NCI-H526 (cell line): ENCODE measurements around the gene ZBTB43.

ENCODE experiments used
- DNase-seq, 2 experiments: peaks; one replicate each; lab custom pipeline; 2025; lab: John Stamatoyannopoulos, UW

Gene ZBTB43

DNA sequence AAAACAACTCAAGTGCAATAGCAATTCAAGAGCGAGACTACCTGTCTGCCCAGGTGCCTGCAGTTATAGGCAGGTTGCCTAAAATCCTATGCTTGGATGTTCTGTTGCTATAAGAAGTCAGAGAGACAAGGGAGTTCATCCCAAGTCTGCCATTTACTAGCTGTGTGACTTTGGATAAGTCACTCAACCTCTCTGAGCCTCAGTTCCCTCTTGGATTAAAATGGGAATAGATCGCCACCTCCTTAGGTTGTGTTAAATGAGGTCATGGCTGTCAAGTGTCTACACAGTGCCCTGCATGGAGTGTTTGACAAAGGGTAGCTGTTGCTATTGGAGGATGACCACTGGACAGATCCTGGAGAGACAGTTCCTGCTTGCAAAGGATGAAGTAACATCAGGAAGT lies 54.3 kb downstream of the ZBTB43 start:
- no peak for DNase-seq

DNA sequence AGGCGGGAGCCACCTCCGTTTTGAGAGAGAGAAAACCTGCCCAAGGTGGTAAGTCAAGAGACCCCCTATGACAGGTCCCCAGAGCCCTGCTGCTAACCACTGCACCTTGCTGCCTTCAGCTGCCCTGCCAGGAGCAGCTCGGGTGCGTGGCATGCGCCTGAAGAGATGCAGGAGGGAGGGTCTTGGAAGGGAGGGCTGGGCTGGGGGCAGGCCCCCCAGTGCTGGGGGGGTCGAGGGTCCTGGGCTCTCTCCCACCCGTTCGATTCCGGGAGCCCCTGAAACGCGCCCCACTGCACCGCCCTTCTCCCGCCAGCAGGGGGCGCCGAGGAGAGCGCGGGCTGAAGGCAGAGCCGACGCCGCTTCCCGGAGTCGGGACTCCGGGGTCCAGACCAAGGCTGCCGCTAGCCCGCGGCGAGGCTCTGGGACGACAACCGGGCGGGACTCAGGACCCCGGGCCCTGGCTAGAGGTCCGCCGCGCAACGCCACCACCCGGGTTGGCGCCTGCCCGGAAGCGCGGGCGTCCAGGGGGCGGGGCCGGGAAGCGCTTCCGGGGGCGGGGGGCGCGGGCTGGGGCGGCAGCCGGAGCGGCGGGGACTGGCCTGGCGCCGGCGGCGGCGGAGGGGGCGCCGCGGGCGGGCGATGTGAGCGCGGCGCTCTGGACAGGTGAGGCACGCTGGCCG lies 55.4 kb downstream of the ZBTB43 start, which contains the start of gene ZBTB34:
Gene ZBTB34 (plus strand): TSS at position 563 of the 680 bp plus-strand sequence. CDS start 18,761 bp downstream, outside the sequence.
- DNase-seq: peak in 1 of 2 experiments; percentile 68

DNA sequence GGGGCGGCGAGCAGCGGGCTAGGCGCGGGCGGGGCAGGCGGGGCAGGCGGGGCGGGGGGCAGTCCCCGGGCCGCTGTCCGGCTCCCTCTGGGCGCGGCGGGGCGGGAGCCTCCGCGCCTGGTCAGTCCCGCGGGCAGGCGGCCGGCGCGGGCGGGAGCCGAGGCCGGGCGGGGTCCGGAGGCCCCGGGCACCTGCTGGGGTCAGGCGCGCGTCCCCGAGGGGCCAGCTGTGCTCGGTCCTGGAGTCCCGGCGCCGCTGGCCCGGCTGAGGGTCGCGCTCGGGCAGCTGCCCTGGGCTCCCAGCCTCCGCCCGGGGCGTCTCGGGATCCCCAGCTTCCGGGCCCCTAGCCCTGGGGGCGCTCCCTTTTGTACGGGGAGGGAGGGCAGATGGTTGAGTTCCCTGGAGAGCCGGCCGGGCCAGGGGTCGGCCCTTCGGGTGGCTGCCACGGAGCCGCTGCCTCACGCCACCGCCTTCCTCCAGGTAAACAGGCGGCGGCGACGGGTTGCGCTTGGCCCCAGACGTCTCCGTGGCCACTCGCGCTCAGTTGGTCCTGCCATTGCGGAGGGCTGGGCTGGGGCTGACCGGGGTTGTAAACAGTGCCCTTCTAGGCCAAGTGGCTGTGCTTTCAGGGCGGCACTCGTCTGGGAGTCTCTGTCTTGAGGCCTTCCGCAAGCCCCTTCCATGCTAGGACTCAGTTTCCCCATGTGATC lies 56.1 kb downstream of the ZBTB43 start:
- DNase-seq: peak in 1 of 2 experiments; percentile 19

DNA sequence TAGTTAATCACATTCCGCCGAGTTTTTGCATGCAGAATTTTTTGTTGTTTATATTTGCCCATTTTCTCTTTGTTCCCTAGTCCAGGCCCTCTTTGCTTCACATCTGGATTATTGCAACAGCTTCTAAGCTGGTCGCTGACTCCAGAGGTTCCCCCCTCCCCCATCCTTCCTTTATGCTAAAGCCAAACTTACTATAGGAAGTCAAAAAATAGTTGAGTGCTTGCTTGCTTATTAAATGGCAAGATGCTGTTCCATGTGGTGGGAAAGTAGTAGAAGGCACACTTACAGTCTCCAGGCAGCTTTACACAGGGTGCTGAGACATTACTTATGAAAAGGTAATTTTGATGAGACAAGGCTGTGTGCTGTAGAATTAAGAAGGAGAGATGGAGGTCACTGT lies 56.9 kb downstream of the ZBTB43 start:
- DNase-seq: no peak

DNA sequence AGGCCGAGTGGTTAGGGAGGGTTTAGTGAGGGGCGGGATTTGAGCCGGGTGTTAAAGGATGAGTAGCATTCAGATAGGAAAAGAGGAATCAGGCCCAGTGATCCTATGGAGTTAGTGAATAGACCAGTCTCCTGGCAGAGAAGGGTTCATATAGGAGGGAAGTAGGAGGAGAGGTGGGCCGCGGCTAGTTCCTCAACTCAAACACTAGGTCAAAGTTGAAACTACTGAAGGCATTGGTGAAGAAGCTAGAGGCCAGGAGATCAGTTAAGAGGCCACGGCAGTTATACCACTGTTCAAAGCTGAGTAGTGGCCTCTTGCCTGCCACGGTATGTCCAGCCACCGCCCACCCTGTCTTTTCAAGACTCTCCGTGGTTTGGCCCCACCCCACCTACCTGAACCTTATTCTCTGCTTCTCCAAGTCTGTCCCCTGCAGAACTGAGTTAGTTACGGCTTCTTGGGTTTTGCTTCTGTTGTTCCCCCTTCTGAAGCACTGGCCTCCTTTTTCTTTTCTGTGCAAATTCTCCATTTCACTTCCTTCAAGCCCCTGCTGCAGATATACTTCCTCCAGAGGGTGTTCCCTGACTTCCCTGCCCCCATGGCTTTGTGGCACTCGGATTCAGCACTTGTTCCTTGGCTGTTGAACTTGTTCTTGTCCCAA lies 57.4 kb downstream of the ZBTB43 start:
- DNase-seq: no peak

DNA sequence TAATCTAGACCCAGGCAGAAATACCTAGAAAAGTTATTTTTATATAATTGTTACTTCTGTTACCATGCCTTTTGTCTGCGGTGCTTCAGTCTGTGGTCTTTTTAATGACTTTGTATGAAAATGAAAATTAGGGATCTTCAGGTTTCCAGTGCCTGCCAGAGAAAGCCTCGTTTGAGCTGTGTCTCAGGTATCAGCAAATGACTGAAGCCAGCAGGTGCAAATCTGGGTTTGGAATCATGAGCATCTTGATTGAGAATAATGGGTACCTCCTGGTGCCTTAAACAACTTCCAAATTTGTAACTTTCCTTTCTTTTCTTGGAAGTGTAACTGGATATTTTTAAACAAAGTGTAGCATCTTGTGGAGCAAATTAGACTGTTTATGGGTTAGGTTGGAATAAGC lies 59.9 kb downstream of the ZBTB43 start:
- no peak for DNase-seq

DNA sequence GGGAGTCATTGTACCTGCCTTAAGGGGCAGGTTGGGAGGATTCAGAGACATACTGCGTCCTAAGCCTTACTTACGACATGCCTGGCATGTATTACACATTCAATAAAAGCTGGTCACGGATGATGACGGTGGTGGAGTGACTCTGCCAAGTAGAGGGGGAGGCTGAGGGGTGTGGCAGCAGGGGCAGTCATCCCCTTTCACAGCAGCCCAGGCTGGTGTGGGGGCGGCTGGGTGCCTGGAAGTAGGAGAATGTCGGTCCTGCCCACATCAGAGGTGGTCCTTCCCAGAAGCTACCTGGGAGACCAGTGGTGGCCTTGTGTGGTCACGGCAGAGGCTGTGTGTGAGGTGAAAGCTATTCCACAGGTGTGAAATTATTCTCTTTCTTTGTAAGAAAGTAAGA lies 64.5 kb downstream of the ZBTB43 start:
- DNase-seq: no peak

DNA sequence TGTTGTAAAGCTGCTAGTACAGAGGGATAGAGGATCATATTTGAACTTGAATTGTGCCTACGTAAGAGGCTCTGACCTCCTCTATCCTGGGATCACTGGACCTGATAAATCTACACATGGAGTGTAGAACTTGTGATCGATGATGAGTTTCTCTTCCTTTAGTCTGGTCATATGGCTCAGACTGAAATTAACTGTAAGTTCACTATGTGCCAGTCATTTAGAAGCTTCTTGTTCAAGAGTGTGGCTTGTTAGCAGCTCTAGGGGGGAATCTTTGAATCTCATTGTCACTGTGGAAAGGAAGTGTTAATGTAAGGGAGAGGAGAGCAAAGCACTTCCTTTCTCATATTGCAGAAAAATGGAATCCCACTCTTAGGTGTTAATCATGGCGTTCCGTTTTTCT lies 67.7 kb downstream of the ZBTB43 start:
- no peak for DNase-seq

DNA sequence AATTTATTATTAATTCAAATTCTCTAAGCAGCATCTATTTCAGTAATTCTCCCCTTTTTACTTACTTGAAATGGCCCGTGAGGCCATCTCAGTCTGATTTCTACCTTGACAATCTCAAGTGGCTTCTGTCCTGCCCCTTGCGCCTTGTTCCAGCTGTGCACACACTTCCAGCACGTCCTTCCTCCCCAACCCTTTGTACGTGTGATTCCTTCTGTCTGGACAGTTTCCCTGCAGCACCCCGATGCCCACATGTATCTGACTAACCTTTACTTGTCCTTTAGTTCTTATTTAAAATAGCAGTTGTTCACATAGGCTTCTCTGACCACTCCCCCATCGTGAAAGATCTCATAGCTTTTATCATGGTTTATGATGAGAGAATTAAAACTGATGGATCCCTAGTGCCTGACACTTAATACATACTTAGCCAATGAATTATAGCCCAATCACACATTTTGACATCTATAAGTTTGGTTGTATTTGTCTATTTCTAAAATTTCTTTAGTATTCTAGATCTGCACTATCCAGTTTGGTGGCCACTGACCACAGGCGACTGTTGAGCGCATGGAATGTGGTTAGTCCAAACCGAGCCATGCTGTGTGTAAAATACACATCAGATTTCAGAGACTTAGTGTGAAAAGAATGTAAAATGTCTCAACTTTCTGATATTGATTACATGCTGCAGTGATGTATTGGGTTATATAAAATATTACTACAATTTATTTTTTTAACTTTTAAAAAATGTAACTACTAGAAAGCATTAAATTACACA lies 69.9 kb downstream of the ZBTB43 start:
- DNase-seq: no peak

DNA sequence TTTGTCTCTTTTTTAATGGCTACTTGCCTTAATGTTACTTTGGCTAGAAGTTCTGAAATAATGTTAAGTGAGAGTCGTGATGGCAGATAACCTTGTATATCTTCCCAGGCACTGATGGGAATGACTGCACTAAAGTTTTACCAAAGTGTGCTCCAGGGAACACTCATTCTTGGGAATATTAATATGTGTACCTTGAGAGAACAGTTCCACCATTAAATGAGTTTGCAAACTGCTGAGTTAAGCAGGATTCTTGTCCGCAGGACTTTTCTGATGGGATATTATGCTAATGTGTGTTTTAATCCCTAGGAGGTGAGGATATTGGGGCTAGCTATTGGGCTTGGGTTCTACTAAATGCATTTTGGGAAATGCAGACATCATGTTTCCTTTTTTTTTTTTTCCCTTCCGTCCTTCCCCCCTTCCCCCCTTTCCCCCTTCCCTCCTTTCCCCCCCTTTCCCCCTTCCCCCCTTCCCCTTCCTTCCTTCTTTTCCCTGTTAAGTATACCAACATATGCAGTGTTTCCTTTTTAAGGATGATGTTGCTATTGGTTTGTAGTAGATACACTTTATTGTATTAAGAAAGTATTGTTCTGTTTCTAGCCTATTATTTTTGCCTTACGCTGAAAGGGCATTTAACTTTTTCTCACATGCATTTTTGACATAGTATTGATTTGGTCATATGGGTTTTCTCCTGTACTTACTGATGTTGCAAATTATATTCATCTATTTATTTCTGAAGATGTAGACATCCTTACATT lies 71.1 kb downstream of the ZBTB43 start:
- DNase-seq: no peak

DNA sequence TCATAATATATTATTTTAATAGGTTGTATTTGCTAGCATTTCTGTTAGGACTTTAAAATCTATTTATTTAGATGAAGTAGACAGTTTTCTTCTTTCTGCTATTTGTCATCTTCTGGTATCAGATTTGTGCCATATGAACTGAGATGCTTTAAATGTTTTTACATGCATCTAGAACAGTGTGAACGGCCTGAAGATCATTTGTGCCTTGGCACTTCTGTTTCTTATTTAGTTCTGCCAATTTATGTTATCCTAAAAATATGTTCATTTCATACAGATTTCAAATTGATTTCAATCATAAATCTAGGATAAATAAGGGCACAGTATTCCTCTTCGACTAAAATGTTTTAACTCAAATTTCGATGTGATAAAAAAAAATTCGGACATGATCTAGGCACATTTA lies 71.7 kb downstream of the ZBTB43 start:
- no peak for DNase-seq

DNA sequence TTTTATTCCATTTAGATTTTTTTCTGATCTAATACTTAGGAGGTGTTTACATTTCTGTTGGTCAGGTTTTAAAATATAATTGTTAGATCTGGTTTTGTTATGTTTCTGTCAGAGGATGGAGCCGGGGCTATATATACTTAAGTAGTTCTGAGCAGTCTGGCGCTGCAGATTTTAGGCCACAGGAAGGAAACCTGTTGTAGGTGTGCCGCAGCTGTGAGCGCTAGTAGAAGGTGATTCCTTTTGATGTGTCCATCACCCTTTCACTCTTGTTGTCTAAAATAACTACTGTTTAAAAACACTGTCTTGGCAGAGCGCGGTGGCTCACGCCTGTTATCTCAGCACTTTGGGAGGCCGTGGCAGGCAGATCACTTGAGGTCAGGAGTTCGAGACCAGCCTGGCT lies 72.6 kb downstream of the ZBTB43 start:
- DNase-seq: no peak

DNA sequence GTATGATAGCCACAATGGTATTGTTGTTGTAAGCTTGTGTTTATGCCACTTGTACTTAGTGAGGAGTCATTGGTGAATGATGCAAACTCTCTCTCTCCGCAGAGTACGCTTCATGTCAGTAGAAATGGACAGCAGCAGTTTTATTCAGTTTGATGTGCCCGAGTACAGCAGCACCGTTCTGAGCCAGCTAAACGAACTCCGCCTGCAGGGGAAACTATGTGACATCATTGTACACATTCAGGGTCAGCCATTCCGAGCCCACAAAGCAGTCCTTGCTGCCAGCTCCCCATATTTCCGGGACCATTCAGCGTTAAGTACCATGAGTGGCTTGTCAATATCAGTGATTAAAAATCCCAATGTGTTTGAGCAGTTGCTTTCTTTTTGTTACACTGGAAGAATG lies 74.4 kb downstream of the ZBTB43 start:
- no peak for DNase-seq

DNA sequence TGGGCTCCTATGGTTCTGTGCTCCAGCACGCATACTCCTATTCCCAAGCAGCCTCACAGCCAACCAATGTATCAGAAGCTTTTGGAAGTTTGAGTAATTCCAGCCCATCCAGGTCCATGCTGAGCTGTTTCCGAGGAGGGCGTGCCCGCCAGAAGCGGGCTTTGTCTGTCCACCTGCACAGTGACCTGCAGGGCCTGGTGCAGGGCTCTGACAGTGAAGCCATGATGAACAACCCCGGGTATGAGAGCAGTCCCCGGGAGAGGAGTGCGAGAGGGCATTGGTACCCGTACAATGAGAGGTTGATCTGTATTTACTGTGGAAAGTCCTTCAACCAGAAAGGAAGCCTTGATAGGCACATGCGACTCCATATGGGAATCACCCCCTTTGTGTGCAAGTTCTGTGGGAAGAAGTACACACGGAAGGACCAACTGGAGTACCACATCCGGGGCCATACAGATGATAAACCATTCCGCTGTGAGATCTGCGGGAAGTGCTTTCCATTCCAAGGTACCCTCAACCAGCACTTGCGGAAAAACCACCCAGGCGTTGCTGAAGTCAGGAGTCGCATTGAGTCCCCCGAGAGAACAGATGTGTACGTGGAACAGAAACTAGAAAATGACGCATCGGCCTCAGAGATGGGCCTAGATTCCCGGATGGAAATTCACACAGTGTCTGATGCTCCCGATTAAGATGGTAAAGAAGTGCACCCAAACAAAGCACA lies 75.5 kb downstream of the ZBTB43 start:
- DNase-seq: no peak

DNA sequence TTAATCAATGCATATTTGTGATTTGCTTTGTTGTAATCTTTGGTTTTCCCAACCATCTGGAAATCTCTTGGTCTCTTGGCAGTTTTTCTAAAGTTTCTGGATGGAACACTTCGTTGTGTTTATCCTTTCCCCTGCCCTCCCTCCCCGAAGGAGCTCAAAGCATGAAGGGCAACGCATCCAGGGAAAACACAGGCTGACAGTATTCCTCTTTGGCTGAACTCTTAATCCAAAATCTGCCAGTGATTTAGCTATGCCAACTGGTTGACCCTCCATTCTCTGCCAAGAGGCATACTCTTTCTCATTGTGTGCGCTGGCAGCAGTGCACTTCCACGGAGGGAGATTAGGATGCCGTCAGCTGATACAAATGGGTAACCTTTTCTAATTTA lies 76.1 kb downstream of the ZBTB43 start:
- DNase-seq: no peak

DNA sequence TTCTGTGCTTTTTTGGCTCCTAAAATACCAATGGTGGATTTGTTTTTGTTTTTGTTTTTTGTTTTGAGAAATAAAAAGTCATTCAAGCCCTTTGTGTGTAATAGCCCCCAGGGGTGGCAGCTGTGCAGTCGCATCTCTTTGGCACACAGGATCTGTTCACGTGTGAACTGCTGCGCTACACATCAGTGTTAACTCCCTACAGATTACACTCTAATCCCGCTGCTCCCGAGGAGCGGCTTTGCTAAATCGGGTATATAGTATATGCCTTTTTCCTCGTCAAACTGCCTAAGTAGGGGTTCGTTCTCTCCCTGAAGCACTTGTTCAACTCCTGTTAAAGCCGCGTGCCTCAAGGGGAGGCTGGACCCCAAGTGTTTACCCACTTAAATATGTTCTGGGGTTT lies 77.9 kb downstream of the ZBTB43 start:
- no peak for DNase-seq

DNA sequence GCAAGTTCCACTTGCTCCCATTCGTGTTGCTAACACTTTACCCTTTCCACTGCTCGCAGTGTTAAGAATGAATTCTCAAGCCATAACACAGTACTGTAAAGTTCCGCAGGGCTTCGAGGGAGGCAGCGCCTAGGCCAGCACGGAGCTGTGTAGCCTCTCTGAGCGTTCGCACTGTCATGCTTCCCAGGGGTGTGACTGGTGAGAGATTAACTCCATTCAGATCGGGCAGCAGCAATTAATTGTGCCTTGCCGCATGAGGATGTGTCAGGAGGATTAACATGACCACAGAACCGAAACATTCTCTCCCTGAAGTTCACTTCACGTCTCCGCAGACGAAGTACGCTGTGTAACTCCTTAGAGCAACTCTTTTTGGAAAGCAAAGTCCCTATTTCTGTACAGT lies 78.8 kb downstream of the ZBTB43 start:
- DNase-seq: no peak

DNA sequence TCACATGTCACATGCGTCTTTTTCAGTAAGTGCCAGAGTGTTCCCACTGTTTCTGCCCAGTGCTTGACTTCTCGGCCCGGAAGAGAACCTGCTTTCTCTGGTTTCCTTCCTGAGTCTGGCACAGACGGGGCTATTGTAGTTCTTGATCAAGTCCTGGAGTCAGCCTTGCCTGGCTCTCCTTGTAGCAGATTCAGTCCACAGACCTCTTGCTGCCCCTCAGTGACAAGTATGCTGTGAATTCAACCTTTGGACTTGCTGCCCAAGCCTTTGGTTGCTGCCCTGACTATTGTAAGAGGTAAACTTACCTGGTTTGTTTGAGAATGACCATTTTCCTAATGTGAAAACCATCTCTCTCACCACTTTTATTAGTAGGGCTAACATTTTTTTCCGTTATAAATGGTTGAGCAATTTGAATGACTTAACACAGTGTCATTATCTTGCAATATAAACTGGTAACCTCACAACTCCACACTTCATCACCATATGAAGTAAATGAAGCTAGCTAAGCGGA lies 80.3 kb downstream of the ZBTB43 start:
- DNase-seq: no peak

DNA sequence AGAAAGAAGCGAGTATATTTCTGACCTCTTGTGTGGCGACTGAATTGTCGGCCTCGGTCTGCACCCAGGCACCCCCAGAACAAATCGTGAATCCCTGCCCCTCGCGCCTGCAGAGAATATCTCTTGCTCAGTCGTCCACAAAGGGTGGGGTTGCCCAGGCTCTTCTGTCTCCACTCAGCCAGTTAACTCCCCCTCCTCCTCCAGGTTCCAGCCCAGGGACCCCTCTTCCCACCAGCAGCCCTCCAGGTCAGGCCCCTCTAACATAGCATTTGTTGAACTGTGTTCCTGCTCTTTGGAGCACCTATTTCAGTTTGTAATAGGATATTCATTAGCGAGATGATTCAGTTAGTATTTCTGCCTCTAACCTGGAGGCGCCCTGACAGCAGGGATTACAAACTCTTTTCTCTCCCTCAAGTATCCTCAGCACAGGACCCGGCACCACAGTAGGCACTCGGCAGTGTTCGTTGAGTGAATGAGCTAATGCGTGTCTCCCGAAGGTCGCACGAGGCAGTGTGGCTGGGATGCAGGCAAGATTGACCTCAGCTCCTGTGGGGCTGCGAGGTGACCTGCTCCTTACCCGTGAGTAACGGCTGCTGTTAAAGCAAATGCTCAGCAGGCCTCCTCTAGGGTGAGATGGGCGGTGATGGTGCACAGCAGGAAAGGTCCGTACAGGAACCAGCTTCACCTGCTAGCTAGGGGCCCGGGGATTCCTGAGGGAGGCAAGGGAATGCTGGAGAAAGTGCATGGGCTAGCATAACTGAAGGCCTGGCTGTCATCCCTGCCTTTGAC lies 81.4 kb downstream of the ZBTB43 start:
- DNase-seq: no peak

DNA sequence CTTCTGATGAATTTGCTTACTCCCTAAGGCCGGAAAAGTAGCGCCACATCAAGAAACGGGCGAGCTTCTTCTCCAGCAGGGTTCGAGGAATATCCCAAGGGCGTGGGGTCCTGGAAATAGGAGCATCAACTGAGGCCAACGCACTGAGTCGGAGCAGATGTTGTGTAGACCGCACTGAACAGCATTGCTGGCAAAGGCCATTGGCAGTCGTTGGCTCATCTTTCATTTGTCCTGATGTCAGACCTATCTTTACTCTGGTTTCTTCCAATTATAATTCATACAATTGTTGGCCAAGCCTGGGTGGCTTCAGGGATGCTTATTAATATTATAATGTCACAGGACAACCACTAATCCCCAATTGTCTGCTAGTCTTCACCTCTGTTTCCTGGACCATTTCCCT lies 82.1 kb downstream of the ZBTB43 start:
- DNase-seq: no peak
